A204.1 (cell line): ENCODE data around the gene RAB11FIP4.

Experiments
- FAIRE-seq: peaks from 2 replicates; lab custom pipeline; 2012; peaks lifted over from hg19 to GRCh38; lab: Jason Lieb, UNC

RAB11FIP4 gene

DNA sequence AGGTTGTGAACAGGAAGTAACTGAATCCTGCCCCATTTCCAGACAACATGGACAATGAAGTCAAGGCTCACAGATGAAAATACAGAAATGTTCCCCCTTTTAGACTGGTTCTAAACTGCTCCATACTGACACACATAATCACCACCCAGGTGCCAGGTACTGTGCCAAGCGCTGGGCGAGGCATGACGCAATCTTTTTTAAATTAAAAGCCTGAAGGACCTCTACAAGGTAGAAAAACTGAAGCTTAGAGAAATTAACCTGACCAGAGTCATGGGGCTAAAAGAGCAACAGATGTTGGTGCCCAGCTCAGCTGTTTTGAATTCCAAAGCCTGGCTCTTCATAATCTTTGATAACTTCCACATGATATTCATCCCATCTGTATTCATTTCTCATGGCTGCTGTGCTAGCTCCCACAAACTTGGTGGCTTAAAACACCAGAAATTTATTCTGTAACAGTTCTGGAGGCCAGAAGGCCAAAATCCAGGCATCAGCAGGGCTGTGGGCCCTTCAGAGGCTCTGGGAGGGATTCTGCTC lies 4.9 kb upstream of the RAB11FIP4 start:
- no peak for FAIRE-seq

DNA sequence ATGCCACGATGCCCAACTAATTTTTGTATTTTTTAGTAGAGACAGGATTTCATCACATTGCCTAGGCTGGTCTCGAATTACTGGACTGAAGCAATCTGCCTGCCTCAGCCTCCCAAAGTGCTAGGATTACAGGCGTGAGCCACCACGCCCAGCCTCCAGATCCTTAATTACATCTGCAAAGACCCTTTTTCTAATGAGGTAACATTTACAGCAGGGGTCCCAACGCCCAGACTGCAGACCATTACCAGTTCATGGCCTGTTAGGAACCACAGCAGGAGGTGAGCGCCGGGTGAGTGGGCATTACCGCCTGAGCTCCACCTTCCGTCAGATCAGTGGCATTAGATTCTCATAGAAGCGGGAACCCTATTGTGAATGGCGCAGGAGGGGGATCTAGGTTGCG lies 4.0 kb upstream of the RAB11FIP4 start:
- FAIRE-seq = no peak

GRCh38 chr17:31388351-31388750 lies 3.1 kb upstream of the RAB11FIP4 start:
- no peak for FAIRE-seq

- no peak for FAIRE-seq
Measured at GRCh38 chr17:31388770-31389656, 2.5 kb upstream of the RAB11FIP4 start.

- FAIRE-seq = no peak
Measured at GRCh38 chr17:31389657-31390381, 1.7 kb upstream of the RAB11FIP4 start.

DNA sequence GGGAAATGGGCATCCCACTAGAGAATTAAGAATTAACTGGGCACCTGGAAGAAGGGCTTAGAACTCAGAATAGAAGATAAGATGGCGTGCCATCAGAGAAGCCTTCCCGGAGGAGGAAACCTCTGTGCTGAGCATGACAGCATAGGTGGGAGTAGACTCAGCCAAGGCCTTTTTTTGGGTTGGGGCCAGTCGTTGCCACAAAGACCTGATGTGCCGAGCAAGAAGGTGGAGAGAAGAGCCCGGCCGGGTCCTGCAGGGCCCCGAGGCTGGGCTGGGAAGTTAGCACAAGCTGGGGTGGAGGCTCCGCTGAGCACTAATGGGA lies 1.1 kb upstream of the RAB11FIP4 start:
- no peak for FAIRE-seq

DNA sequence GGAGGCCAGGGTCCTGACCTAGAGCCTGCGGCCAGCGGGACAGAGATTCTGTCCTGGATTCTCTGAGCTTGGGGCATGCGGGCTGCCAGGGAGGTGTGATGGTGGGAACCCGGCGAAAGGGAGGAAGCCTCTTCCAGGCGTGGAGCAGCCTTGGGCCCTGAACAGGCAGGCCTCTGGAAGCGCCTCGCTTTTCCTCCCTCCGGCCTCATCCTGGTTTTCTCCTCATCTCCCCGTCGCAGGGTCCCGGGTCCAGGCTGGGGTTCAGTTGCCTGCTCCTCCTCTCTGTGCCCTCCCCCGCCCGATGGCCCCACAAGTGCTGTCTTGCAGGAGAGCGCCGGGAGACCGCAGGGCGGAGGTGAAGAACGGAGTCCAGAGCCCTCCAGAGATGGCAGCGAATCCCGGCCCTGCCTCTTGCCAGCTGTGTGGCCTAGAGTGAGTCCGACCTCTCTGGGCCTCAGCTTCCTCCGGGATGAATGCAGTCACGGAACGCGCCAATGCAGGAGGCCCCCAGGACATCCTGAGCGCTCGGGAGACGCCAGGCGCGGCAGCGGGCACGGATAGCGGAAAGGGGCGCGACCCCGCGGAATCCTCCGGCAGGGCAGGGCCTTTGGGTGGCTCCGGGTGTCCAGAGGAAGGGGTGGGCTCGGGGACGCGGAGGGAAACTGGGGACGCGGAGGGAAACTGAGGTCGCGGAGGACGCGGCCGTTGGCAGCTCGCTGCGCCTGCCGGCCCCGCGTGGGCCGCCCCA lies 553 bp upstream of the RAB11FIP4 start:
- no peak for FAIRE-seq

DNA sequence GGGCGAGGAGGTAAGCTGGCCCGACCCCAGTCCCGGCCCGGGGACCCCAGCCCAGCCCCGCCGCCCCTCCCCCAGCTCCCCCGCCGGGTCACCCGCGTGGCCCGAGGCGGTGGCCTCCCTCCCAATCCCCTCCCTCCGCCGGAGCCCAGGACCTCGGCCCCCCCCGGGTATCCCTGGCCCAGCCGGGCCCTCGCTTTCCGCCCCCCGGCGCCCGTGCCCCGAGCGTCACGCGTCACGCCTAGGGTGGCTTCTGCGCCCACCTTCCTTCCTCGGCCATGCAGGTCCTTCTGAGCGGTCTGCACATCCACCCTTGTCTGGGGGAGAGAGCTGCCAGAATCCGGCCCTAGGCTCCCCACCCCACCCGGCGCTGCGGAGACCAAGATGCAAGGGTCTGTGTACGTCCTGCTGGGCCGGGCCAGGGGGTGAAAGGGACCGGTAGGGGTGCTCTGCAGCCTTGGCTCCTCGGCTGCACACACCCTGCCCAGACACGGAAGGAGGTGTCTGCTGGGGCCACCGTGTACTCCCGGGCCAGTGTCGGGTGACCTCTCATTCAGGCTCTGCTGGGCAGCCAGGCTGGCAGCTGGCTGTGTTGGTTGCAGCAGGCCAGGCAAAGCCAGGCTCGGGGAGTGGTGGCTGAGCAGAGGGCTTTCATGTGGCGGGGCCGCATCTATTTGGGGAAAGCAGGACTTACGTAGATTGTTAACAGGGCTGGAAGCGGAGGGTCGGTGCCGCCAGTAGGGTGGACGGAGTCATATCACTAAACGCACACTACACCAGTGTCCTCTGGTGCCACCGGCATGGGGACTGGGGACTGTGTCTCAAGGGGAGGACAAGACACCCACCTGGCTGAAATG lies 754 bp downstream of the RAB11FIP4 start:
- FAIRE-seq = no peak

- FAIRE-seq = no peak
Measured at GRCh38 chr17:31392856-31393748, 1.6 kb downstream of the RAB11FIP4 start.

DNA sequence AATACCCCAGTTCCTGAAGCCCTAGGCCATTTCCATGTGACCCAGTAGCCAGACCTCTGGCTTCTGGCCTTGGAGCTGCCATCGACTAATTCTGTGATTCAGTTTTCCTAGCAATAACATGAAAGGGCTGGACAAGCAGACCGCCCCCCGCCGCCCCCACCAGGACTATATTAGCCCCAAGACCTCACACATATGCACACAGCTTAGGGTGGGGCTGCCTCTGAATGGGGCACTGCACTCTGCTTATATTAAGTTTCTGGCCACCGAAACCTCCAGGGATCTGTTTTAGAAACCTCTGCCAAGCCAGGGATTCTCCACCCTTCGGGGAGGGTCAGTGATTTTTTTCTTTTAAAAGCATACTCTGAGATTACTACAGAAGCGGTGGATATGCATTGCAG lies 2.3 kb downstream of the RAB11FIP4 start:
- FAIRE-seq = no peak

GRCh38 chr17:31394544-31394943 lies 3.1 kb downstream of the RAB11FIP4 start:
- no peak for FAIRE-seq

GRCh38 chr17:31397256-31397939 lies 5.9 kb downstream of the RAB11FIP4 start:
- FAIRE-seq = no peak

- no peak for FAIRE-seq
Measured at GRCh38 chr17:31398381-31399311, 7.2 kb downstream of the RAB11FIP4 start.

DNA sequence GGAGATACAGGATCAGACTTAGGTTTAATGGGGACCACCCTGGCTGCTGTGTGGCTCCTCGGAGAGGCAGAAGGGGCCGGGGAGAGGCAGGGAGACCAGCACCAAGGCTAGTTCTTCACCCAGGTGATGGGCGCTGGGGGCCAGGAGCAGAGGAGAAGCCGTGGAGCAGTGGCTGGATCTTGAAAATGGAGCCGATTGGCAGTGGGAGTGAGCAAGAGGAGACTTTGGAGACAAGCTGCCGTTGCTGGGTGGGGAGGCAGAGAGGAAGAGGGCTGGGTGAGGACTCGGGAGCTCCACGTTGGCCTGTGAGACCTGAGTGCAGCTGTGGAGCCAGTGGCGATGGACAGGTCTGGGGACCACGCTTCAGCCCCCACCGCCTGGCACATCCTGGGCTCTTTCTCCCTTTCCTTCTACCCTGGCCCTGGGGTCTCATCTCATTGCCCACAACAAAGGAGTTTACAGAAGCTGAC lies 9.0 kb downstream of the RAB11FIP4 start:
- FAIRE-seq = no peak

GRCh38 chr17:31401456-31402254 lies 10.2 kb downstream of the RAB11FIP4 start:
- FAIRE-seq = no peak

- no peak for FAIRE-seq
Measured at GRCh38 chr17:31404028-31404949, 12.8 kb downstream of the RAB11FIP4 start.

- FAIRE-seq = no peak
Measured at GRCh38 chr17:31405890-31406371, 14.5 kb downstream of the RAB11FIP4 start.
